Measurements from ENCODE around the gene MCHR1.

The MCHR1 gene

DNA sequence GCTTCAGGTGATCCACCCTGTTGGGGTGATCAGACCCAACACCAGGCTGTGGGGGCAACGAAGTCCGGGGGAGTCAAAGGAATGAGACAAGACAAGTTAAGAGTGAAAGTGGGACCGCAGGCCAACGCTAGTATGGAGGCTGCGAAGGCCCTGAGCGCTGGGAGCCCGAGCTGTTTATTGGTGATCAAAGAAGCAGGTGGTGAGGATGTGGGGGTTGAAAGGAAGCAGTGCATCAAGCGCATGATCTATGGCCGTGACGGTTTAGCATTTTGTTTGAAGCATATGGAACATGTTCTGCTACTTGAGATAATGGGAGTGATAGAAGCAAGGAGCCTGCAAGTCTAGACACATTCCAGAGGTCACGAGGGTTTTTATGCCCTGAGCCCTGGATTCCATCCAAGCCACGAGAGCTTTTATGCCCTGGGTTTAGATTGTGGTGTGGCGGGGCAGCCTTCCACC is 49.5 kb downstream of the MCHR1 start:
- DNase-seq: peak; percentile 69

DNA sequence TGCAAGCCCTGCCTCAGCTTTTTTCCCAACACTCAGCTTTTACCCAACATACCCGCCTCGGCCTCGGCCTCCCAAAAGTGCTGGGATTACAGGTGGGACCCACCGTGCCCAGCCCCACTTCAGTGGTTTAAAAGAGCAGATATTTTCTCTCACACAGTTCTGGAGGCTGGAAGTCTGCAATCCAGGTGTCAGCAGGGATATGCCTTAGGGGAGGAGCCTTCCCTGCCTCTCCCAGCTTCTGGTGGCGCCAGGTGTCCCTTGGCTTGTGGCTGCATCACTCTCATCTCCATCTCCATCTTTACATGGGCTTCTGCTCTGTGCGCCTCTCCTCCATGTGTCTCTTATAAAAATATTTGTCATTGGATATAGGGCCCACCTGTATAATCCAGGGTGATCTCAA is 50.0 kb downstream of the MCHR1 start:
- no peak for DNase-seq

Data from CD4-positive, alpha-beta T cell treated with Interleukin-17A for 1 hour (primary cell).